SKM-1 treated with dmso at 0.1 percent for 144 hours (cell line): ENCODE measurements around the gene CALR.
"Not testable (repeated sequence)": the region's sequence is repeated elsewhere in the genome, so short reads cannot be mapped to it uniquely, and the experiment has no call there.

Experiments
- DNase-seq: peaks from one replicate; lab custom pipeline; 2025; ENCODE audit not compliant: unreplicated experiment; lab: John Stamatoyannopoulos, UW

The CALR gene

GRCh38 chr19:12937927-12938778 lies at the start of gene CALR:
Gene CALR, plus strand, starts transcription at chr19:12938609. Its CDS starts 71 bp downstream, at chr19:12938680.
- DNase-seq: peak; percentile 96

- not testable (repeated sequence) for DNase-seq
These were observed 48.1 kb upstream of the CALR start for GRCh38 chr19:12890299-12890786.

- DNase-seq: peak; percentile 100
These were observed 47.4 kb upstream of the CALR start, which contains the start of gene GCDH for GRCh38 chr19:12890787-12891552. Gene GCDH, plus strand, starts transcription at chr19:12891160. Its CDS starts 145 bp downstream, at chr19:12891305.

GRCh38 chr19:12891553-12892021 lies 46.8 kb upstream of the CALR start:
- DNase-seq: no peak

DNA sequence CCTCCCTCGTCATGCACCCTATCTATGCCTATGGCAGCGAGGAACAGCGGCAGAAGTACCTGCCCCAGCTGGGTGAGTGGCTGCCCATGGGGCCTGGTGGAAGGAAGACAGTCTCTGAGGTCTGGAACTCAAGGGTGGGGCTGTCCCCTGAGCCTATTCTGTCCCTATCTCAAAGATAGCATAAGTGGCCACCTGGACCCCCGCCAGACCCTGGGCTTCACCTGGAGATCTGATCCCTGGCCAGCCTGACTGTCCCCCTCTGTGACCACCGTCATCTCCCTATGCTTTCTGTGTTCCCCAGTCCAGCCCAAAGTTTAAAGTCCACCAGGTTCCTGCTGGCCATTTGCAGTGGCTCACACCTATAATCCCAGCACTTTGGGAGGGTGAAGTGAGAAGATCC lies 44.8 kb upstream of the CALR start:
- DNase-seq: no peak

- DNase-seq: no peak
These were observed 41.9 kb upstream of the CALR start for GRCh38 chr19:12896460-12896859.

- no peak for DNase-seq
These were observed 38.4 kb upstream of the CALR start for GRCh38 chr19:12899891-12900518.

- no peak for DNase-seq
These were observed 31.2 kb upstream of the CALR start for GRCh38 chr19:12907166-12907565.

GRCh38 chr19:12912571-12912970 lies 25.8 kb upstream of the CALR start:
- DNase-seq: no peak

GRCh38 chr19:12913011-12913561 lies 25.3 kb upstream of the CALR start:
- no peak for DNase-seq

DNA sequence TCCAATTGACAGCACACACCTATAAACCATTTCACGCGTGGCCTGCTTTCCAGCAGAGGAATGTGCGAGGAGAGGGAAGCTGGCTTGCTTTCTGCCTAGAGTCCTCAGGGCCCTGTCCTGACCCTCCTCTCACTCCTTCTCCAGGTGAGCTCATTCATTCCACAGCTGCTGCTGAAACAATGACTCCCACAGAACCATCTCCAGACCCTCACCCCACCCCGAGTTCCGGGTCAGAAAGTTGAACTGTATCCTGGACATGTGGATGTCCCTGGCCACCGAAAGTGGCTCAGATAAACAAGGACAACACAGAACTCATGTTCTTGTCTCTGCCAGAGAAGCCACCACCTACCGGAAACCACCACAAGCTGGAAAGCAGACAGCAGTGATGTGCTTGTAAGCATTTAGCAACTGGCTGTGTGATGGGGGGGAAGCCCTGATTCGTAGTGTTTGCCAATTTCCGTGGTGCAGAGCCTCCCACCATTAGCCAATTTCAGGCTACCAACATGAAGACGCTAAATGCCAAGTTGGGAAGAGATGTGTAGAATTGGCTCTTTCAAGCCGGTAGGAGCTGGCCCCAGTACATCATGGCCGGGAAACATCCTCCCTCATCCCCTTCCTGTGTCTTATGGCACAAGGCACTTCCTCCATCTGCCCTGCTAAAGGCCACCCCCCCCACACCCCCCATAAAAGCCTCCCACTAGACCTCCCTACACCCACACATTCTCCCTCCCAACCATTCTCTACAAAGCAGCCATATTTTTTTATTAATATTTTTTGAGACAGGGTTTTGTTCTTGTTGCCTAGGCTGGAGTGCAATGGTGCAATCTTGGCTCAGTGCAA lies 24.3 kb upstream of the CALR start:
- DNase-seq: peak; percentile 69

GRCh38 chr19:12915860-12916259 lies 22.5 kb upstream of the CALR start:
- DNase-seq: not testable (repeated sequence)

GRCh38 chr19:12918253-12918652 lies 20.2 kb upstream of the CALR start:
- DNase-seq: no peak

- no peak for DNase-seq
These were observed 17.4 kb upstream of the CALR start for GRCh38 chr19:12921047-12921446.

- no peak for DNase-seq
These were observed 15.4 kb upstream of the CALR start for GRCh38 chr19:12922959-12923358.

DNA sequence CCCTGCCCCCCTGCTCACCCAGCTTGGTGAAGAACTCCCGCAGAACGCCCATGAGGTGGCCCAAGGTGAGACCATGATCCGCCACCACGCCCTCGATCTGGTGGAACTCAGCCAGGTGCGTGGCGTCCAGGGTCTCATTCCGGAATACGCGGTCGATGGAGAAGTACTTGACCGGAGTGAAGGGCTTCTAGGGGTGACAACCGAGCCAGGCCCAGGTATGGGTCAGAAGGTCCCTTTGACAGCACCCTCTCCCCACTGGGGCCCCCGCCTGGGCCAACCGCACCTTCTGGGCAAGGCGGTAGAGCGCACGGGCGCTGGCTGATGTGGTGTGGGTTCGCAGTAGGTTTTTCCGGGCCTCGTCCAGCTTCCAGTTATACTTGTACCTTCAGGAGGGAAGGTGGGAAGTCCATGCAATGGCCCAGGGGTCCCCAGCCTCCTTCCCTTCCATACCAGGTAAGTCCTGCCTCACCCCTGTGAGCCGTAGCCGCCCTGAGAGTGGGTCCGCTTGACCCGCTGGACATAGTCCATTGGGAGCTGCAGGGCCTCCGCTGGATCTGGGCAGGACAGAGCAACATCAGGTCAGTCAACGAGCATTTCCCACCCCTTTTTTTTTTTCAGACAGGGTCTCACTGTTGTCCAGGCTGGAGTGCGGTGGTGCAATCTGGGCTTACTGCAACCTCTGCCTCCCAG lies 13.6 kb upstream of the CALR start:
- no peak for DNase-seq

DNA sequence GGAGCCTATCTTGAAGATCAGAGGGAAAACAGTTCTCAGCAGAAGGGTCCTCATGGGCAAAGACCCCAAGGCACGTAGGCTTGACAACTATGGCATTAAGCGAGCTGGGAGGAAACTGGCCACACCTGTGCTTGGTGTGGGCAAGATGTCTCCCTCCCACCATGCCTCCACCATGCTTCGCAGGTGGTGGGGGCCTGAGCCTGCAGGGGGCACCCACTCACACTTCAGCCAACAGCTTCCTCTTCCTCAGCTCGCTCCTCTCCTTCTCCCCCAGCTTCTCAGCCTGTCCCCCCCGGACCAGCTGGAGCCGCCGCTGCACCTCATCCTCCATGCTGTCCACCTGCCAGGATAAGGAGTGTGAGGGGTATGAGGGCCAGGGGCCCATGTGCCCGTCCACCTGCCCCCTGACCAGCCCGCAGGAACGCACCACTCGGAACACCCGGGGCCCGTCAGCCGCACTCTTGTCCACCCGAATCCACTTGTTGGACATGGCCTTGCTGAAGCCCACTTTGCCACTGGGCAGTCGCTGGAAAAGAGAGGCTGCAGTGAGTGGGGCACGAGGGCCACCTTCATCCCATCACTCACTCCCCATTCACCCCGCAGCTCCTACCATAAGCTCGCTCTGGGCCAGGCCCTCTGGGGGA lies 8.3 kb upstream of the CALR start:
- no peak for DNase-seq

DNA sequence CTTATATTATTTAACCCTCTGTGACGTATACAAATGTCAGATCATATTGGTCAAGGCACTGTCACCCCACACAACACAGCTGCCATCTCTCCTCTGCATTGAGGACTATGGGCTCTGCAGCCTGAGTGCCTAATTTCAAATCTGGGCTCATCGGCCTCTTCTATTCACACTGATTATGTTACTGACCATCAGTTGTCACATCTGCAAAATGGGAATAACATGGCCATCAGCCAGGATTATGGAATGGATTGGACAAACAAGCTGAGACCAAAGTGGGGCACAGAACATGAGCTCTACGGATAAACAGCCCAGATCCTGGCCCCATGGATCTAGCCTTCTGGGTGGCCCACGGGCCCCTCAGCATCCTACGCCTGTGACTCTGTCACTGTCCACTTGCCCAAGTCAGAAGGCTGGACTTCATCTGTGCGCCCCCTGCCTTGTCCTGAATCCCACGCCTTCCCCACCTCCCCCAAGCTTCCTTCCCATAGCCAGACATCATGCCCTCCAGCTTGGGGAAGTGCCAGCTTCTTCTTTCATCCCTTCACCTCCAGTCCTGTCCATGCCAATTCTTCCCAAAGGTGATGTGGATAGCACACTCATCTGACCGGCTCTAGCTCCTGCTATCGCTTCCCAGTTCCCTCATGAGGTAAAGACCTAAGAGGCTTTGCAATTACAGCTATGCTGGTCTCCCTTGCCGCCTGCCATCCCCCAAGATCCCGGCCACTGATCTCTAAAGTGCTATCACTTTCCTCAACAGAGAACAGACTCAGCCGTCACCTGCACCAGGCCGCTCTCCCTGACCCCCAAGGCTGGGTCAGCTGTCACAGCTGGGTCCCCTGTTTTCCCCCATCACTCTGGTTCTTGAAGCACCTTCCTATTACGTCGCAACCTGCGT lies 5.8 kb upstream of the CALR start:
- DNase-seq: no peak
